ENCODE data around the gene PHACTR2. TPM values are rescaled to one million over a fixed set of nuclear protein-coding genes. Genes with fewer than 3 reads are reported as not detected.
"Not testable (repeated sequence)": the region's sequence is repeated elsewhere in the genome, so short reads cannot be mapped to it uniquely, and the experiment has no call there.

The PHACTR2 gene
- total RNA-seq, 2 experiments from 2014 or later = 24.2 to 26.2 TPM

GRCh38 chr6:143840595-143841265 lies 163.0 kb downstream of the PHACTR2 start:
- POLR2A ChIA-PET = no interaction called here
- CTCF ChIA-PET = no interaction called here

- ChIA-PET CTCF (interaction anchor here (0.7 to 1.4 kb wide), 3 partner anchors 99 to 171 kb away, joined by 3 read pairs; no protein-coding TSS in a partner anchor), POLR2A (interaction anchor here (1.1 to 1.6 kb wide), 2 partner anchors 36 to 304 kb away, joined by 3 to 5 read pairs; no protein-coding TSS in a partner anchor)
Measured at GRCh38 chr6:143842461-143842901, 164.7 kb downstream of the PHACTR2 start.

GRCh38 chr6:143842902-143843676 lies 165.3 kb downstream of the PHACTR2 start, which contains the start of gene LTV1:
Gene LTV1 (plus strand): TSS chr6:143843338. CDS start chr6:143843478, 140 bp downstream.
- CTCF ChIA-PET = interaction anchor here (0.7 to 1.4 kb wide), 4 partner anchors 99 to 268 kb away, joined by 3 read pairs; no protein-coding TSS in a partner anchor
- POLR2A ChIA-PET = interaction anchor here (1.1 to 1.6 kb wide), 2 partner anchors 37 to 305 kb away, joined by 3 to 5 read pairs; no protein-coding TSS in a partner anchor

GRCh38 chr6:143843677-143843999 lies 165.9 kb downstream of the PHACTR2 start:
- ChIA-PET CTCF (interaction anchor here (1.0 to 1.3 kb wide), 3 partner anchors 21 to 268 kb away, joined by 3 read pairs; no protein-coding TSS in a partner anchor), POLR2A (interaction anchor here (1.1 to 1.6 kb wide), 2 partner anchors 37 to 305 kb away, joined by 3 to 5 read pairs; no protein-coding TSS in a partner anchor)

GRCh38 chr6:143844006-143844405 lies 166.2 kb downstream of the PHACTR2 start:
- POLR2A ChIA-PET = interaction anchor here (0.6 to 1.6 kb wide), 2 partner anchors 37 to 53 kb away, joined by 4 to 5 read pairs; no protein-coding TSS in a partner anchor
- CTCF ChIA-PET = interaction anchor here (1.0 to 1.3 kb wide), 2 partner anchors 21 to 268 kb away, joined by 3 read pairs; no protein-coding TSS in a partner anchor

GRCh38 chr6:143845033-143845432 lies 167.3 kb downstream of the PHACTR2 start:
- ChIA-PET POLR2A (no interaction called here), CTCF (interaction anchor here (0.5 kb wide), 1 partner anchor 36 kb away, joined by 4 read pairs; no protein-coding TSS in a partner anchor)

- POLR2A ChIA-PET, CTCF ChIA-PET: not testable (repeated sequence)
Measured at GRCh38 chr6:143851706-143852105, 173.9 kb downstream of the PHACTR2 start.

- POLR2A ChIA-PET, CTCF ChIA-PET: not testable (repeated sequence)
Measured at GRCh38 chr6:143855057-143855456, 177.3 kb downstream of the PHACTR2 start.

GRCh38 chr6:143856762-143857161 lies 179.0 kb downstream of the PHACTR2 start:
- CTCF ChIA-PET, POLR2A ChIA-PET: not testable (repeated sequence)

GRCh38 chr6:143857651-143858050 lies 179.9 kb downstream of the PHACTR2 start:
- ChIA-PET CTCF (interaction anchor here (0.6 kb wide), 1 partner anchor 523 kb away, joined by 3 read pairs; no protein-coding TSS in a partner anchor), POLR2A (no interaction called here)

- ChIA-PET CTCF (interaction anchor here (0.6 kb wide), 1 partner anchor 138 kb away, joined by 3 read pairs; no protein-coding TSS in a partner anchor), POLR2A (interaction anchor here (0.7 to 1.2 kb wide), 2 partner anchors 18 to 38 kb away, joined by 4 read pairs; no protein-coding TSS in a partner anchor)
Measured at GRCh38 chr6:143859891-143860660, 182.3 kb downstream of the PHACTR2 start.

- ChIA-PET CTCF (no interaction called here), POLR2A (no interaction called here)
Measured at GRCh38 chr6:143863771-143864170, 186.0 kb downstream of the PHACTR2 start.

GRCh38 chr6:143864234-143864633 lies 186.5 kb downstream of the PHACTR2 start, which contains the start of gene ZC2HC1B:
Gene ZC2HC1B (plus strand): TSS chr6:143864474. CDS start chr6:143864540, 66 bp downstream.
- POLR2A ChIA-PET = no interaction called here
- CTCF ChIA-PET = no interaction called here

GRCh38 chr6:143867236-143867635 lies 189.5 kb downstream of the PHACTR2 start:
- CTCF ChIA-PET = no interaction called here
- POLR2A ChIA-PET = no interaction called here

GRCh38 chr6:143868808-143869207 lies 191.0 kb downstream of the PHACTR2 start:
- CTCF ChIA-PET, POLR2A ChIA-PET: not testable (repeated sequence)

GRCh38 chr6:143871202-143871730 lies 193.5 kb downstream of the PHACTR2 start:
- POLR2A ChIA-PET = not testable (repeated sequence)
- CTCF ChIA-PET = interaction anchor here (1.3 kb wide), 1 partner anchor 142 kb away, joined by 3 read pairs; no protein-coding TSS in a partner anchor

- CTCF ChIA-PET = no interaction called here
- POLR2A ChIA-PET = interaction anchor here (0.6 kb wide), 1 partner anchor 223 kb away, joined by 3 read pairs; the partner anchor contains the start of gene SF3B5
Measured at GRCh38 chr6:143872201-143872600, 194.4 kb downstream of the PHACTR2 start.

GRCh38 chr6:143873600-143873999 lies 195.8 kb downstream of the PHACTR2 start:
- POLR2A ChIA-PET = not testable (repeated sequence)

GRCh38 chr6:143874503-143874902 lies 196.7 kb downstream of the PHACTR2 start:
- POLR2A ChIA-PET, CTCF ChIA-PET: not testable (repeated sequence)

More at GRCh38 chr6:143873600-143873999, 195.8 kb downstream of the PHACTR2 start:
- CTCF ChIA-PET = not testable (repeated sequence)

Data from activated CD8-positive, alpha-beta memory T cell treated with anti-CD3 and anti-CD28 coated beads for 36 hours (primary cell).